Keratinocyte (primary cell): ENCODE results near the gene RTEL1. TPM values are rescaled to one million over a fixed set of nuclear protein-coding genes. Genes with fewer than 3 reads are reported as not detected.
A peak's percentile ranks its signal among the peaks of the same experiment; 100 is the strongest.

Source experiments
- DNase-seq: peaks from one replicate; pipeline ENCODE4 v3.0.0-alpha.2; 2011; ENCODE audit warnings: low read depth, missing footprints, low spot score
- FAIRE-seq: peaks from 2 replicates; lab custom pipeline; 2011; peaks lifted over from hg19 to GRCh38; lab: Jason Lieb, UNC
- H2AFZ ChIP-seq: 2 replicates; pipeline ENCODE4 v1.6.0; 2012; ENCODE audit warnings: low read length, control low read depth, inconsistent platforms; ENCODE audit not compliant: control insufficient read depth
- H3K27ac ChIP-seq: 2 replicates; pipeline ENCODE4 v1.5.1; 2011; ENCODE audit warnings: low read length; ENCODE audit not compliant: control insufficient read depth, insufficient read depth
- H3K27me3 ChIP-seq: 3 replicates; pipeline ENCODE4 v1.6.0; 2011; ENCODE audit warnings: low read length; ENCODE audit not compliant: control insufficient read depth, insufficient read depth; ENCODE audit errors: extremely low read depth
- H3K36me3 ChIP-seq, 2 experiments: 2 replicates in 1 of 2; 3 replicates in 1 of 2; pipeline ENCODE4 v1.5.1; 2011; ENCODE audit warnings: low read length in 2 of 2, mild to moderate bottlenecking in 1 of 2; ENCODE audit not compliant: control insufficient read depth in 2 of 2, insufficient read depth in 2 of 2; ENCODE audit errors: extremely low read depth in 1 of 2
- H3K4me1 ChIP-seq: 3 replicates; pipeline ENCODE4 v1.5.1; 2011; ENCODE audit warnings: low read length; ENCODE audit not compliant: control insufficient read depth, insufficient read depth; ENCODE audit errors: extremely low read depth
- H3K4me2 ChIP-seq: 3 replicates; pipeline ENCODE4 v1.6.0; 2011; ENCODE audit warnings: low read depth, low read length; ENCODE audit not compliant: control insufficient read depth, insufficient read depth; ENCODE audit errors: extremely low read depth
- H3K4me3 ChIP-seq, 3 experiments: fragments of 200-600 bp in 1 of 3; sonication (generic) in 1 of 3; 2 replicates in 2 of 3; 3 replicates in 1 of 3; pipeline ENCODE4 v1.5.1; 2011 to 2016; ENCODE audit warnings: low read length in 3 of 3, mild to moderate bottlenecking in 3 of 3, control low read depth in 2 of 3, inconsistent platforms in 1 of 3, low read depth in 1 of 3, mixed read lengths in 1 of 3, mixed run types in 1 of 3, moderate library complexity in 1 of 3; ENCODE audit not compliant: control insufficient read depth in 2 of 3, insufficient read depth in 2 of 3; ENCODE audit errors: extremely low read depth in 1 of 3
- H3K79me2 ChIP-seq: 2 replicates; pipeline ENCODE4 v1.6.0; 2012; ENCODE audit warnings: low read length; ENCODE audit not compliant: control insufficient read depth, insufficient read depth
- H3K9ac ChIP-seq: 3 replicates; pipeline ENCODE4 v1.6.0; 2011; ENCODE audit warnings: low read length; ENCODE audit not compliant: control insufficient read depth, insufficient read depth; ENCODE audit errors: extremely low read depth
- H3K9me1 ChIP-seq: 3 replicates; pipeline ENCODE4 v1.6.0; 2011; ENCODE audit warnings: low read length; ENCODE audit not compliant: control insufficient read depth, insufficient read depth; ENCODE audit errors: extremely low read depth
- H3K9me3 ChIP-seq: 2 replicates; pipeline ENCODE4 v1.5.1; 2012; ENCODE audit warnings: low read depth, low read length; ENCODE audit not compliant: control insufficient read depth
- H4K20me1 ChIP-seq: 3 replicates; pipeline ENCODE4 v1.6.0; 2011; ENCODE audit warnings: low read length; ENCODE audit not compliant: control insufficient read depth, insufficient read depth; ENCODE audit errors: extremely low read depth
- EZH2 ChIP-seq: IDR thresholded peaks from one replicate; pipeline ENCODE4 v1.6.1; 2012; ENCODE audit warnings: inconsistent platforms, mild to moderate bottlenecking, low read length, moderate library complexity
- dilution Hi-C: fragments of 300-500 bp; cut with MboI; formaldehyde crosslinking; loops from one replicate; pipeline ENCODE4 v1.7.0; 2020; ENCODE audit warnings: low sequenced_read_pairs; ENCODE audit not compliant: extremely low pct_ligation_motif_present
- polyA plus RNA-seq, 5 experiments: library from polyadenylated mRNA; depleted of rRNA in 3 of 5; stranded (reverse) in 3 of 5; stranded (forward) in 1 of 5; unstranded in 1 of 5; fragments of >200 nt; gene quantifications; 1 replicate in 1 of 5; 2 replicates in 3 of 5; 3 replicates in 1 of 5; pipeline versions ENCODE4 v1.2.1 to v1.2.3, GENCODE V29; 2011 to 2012; ENCODE audit warnings: missing spikeins in 2 of 5, low read depth in 1 of 5, low replicate concordance in 1 of 5
- TF ChIP-seq, protein P1 (sequence below), 3 experiments: IDR thresholded peaks in 1 of 3; conservative IDR thresholded peaks in 1 of 3; optimal IDR thresholded peaks in 1 of 3; 2 replicates in 2 of 3; 3 replicates in 1 of 3; pipeline versions ENCODE3 to v1.5.1; 2011; ENCODE audit warnings: low read length in 3 of 3, mild to moderate bottlenecking in 3 of 3, moderate library complexity in 2 of 3, control low read depth in 1 of 3, inconsistent platforms in 1 of 3; ENCODE audit not compliant: insufficient read depth in 2 of 3; ENCODE audit errors: extremely low read depth in 1 of 3

Gene RTEL1
- polyA plus RNA-seq, 1 donor (not counting 4 experiments of a cell fraction or from before 2014, with no cell fraction given), result 12.4 TPM

DNA sequence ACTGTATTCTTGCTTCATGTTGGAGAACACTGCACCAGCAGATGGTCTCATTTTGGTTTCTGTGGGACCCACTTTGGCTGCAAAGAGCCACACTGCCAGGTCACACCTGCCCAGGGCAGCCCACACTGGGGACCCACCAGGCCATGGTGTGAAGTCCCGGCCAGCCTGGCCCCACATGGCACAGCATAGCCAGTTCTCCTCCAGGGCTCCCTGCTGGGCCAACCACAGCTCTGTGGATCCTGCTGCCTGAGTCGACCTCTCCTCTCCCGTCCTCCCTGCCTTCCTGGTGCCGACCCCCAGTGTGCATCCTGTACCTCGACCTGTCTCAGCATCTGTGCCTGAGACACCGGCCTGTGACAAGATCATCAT lies 46.6 kb downstream of the RTEL1 start:
- no peak for FAIRE-seq
- H3K36me3 ChIP-seq, result peaks cover 19 to 32% of the 10 kb centered on the region in 2 experiments

GRCh38 chr20:63705232-63706026 lies 47.3 kb downstream of the RTEL1 start:
- no peak for DNase-seq
- no peak for TF ChIP-seq EZH2
- TF ChIP-seq, protein P1, sequence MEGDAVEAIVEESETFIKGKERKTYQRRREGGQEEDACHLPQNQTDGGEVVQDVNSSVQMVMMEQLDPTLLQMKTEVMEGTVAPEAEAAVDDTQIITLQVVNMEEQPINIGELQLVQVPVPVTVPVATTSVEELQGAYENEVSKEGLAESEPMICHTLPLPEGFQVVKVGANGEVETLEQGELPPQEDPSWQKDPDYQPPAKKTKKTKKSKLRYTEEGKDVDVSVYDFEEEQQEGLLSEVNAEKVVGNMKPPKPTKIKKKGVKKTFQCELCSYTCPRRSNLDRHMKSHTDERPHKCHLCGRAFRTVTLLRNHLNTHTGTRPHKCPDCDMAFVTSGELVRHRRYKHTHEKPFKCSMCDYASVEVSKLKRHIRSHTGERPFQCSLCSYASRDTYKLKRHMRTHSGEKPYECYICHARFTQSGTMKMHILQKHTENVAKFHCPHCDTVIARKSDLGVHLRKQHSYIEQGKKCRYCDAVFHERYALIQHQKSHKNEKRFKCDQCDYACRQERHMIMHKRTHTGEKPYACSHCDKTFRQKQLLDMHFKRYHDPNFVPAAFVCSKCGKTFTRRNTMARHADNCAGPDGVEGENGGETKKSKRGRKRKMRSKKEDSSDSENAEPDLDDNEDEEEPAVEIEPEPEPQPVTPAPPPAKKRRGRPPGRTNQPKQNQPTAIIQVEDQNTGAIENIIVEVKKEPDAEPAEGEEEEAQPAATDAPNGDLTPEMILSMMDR (optimal IDR thresholded peaks at IDR 0.05 in 1 of 3, IDR thresholded peaks at IDR 0.05 in 1 of 3, conservative IDR thresholded peaks at IDR 0.05 in 1 of 3; ENCODE audit: extremely low read depth in 1 of 3, insufficient read depth in 2 of 3, low read length in 3 of 3), result no peak
- Histone ChIP-seq H3K9me1 (no peaks in the 10 kb centered on the region), H3K4me2 (no peak overlapping the region), H3K4me1 (peaks cover 21% of the 10 kb centered on the region), H3K27me3 (no peaks in the 10 kb centered on the region), H3K36me3 (peaks cover 18 to 32% of the 10 kb centered on the region in 2 experiments), H4K20me1 (peaks cover 4% of the 10 kb centered on the region), H3K27ac (peak overlapping the region; percentile 54), H3K4me3 (no peak overlapping the region), H3K9me3 (no peaks in the 10 kb centered on the region), H3K9ac (peak overlapping the region; percentile 46), H2AFZ (no peak overlapping the region), H3K79me2 (peaks cover 51% of the 10 kb centered on the region)
- no peak for FAIRE-seq
- dilution Hi-C loops, result no loop called here

More for the DNA sequence above, 46.6 kb downstream of the RTEL1 start:
- Histone ChIP-seq H3K9me1 (no peaks in the 10 kb centered on the region), H3K4me3 (no peak overlapping the region), H4K20me1 (peaks cover 4% of the 10 kb centered on the region), H3K79me2 (peaks cover 45% of the 10 kb centered on the region), H3K4me1 (peaks cover 23% of the 10 kb centered on the region), H3K9ac (no peak overlapping the region), H2AFZ (no peak overlapping the region), H3K4me2 (no peak overlapping the region), H3K9me3 (no peaks in the 10 kb centered on the region), H3K27ac (no peak overlapping the region), H3K27me3 (no peaks in the 10 kb centered on the region)
- dilution Hi-C loops, result no loop called here
- no peak for TF ChIP-seq EZH2
- TF ChIP-seq, protein P1 (optimal IDR thresholded peaks at IDR 0.05 in 1 of 3, IDR thresholded peaks at IDR 0.05 in 1 of 3, conservative IDR thresholded peaks at IDR 0.05 in 1 of 3; ENCODE audit: extremely low read depth in 1 of 3, insufficient read depth in 2 of 3, low read length in 3 of 3), result no peak
- DNase-seq, result no peak
